ENCODE data around the gene GNG10. TPM values are rescaled to one million over a fixed set of nuclear protein-coding genes. Genes with fewer than 3 reads are reported as not detected.

Gene GNG10
- total and polyA plus RNA-seq, 2 of the 4 experiments (the other 2 are of a cell fraction), result 48.8 to 72.7 TPM

GRCh38 chr9:111627260-111627963, 34.0 kb upstream of the GNG10 start:
- in situ Hi-C loops (cut with MboI; ENCODE audit: low sequenced_read_pairs), result no loop called here
- no peak overlapping the region for H2AFZ ChIP-seq (replicated peaks; ENCODE audit: low read length, poor library complexity)
- intact Hi-C loops (cut with micrococcal nuclease), result loop anchor here (10.0 kb wide), 1 partner anchor 173 kb away; no protein-coding TSS in a partner anchor

More at GRCh38 chr9:111627260-111627963, 34.0 kb upstream of the GNG10 start:
- dilution Hi-C loops (cut with HindIII; ENCODE audit: low sequenced_read_pairs, unreplicated experiment), result no loop called here
- DNase-seq, result no peak
- Histone ChIP-seq H3K27me3 (ENCODE audit: control insufficient read depth, insufficient read depth, low read length) (no peaks in the 10 kb centered on the region), H3K27ac (ENCODE audit: insufficient read depth, low read length) (no peak overlapping the region), H3K4me1 (ENCODE audit: control insufficient read depth, insufficient read depth, low read length) (no peaks in the 10 kb centered on the region), H4K8ac (ENCODE audit: low read depth in 2 of 2, low read length in 2 of 2) (no peak overlapping the region), H2AK9ac (replicated peaks; ENCODE audit: low read depth, low read length, poor library complexity) (no peak overlapping the region), H3K79me1 (ENCODE audit: low read depth in 1 of 2, low read length in 2 of 2) (peaks cover 0 to 16% of the 10 kb centered on the region in 2 experiments; a peak in 3 of 4 replicates), H3K9me3 (ENCODE audit: control insufficient read depth, insufficient read depth, low read length) (no peaks in the 10 kb centered on the region), H3K56ac (ENCODE audit: extremely low read depth, insufficient read depth, low read length) (no peak overlapping the region), H3K4me2 (ENCODE audit: low read depth, low read length) (no peak overlapping the region), H4K5ac (ENCODE audit: low read depth, low read length) (no peak overlapping the region), H3K4ac (ENCODE audit: low read depth, low read length) (no peak overlapping the region), H3K9ac (ENCODE audit: low read depth, low read length) (no peak overlapping the region), H3K18ac (ENCODE audit: low read depth, low read length) (no peak overlapping the region), H4K20me1 (ENCODE audit: insufficient read depth, low read length) (peaks cover 7% of the 10 kb centered on the region; the same call in 1 of the 2 replicates), H2AK5ac (ENCODE audit: low read depth, low read length) (no peak overlapping the region), H2BK120ac (ENCODE audit: low read depth, low read length) (no peak overlapping the region), H2BK15ac (ENCODE audit: low read depth, low read length) (no peak overlapping the region), H2BK5ac (ENCODE audit: low read depth, low read length, poor library complexity, severe bottlenecking) (no peak overlapping the region), H2BK20ac (ENCODE audit: low read depth, low read length) (no peak overlapping the region), H4K91ac (ENCODE audit: insufficient read depth, low read depth, low read length) (no peak overlapping the region), H3K14ac (replicated peaks; ENCODE audit: low read depth, low read length) (no peak overlapping the region), H3K36me3 (ENCODE audit: control insufficient read depth, insufficient read depth, low read length) (no peaks in the 10 kb centered on the region), H3K4me3 (ENCODE audit: insufficient read depth, low read depth, low read length) (no peak overlapping the region), H3K9me1 (ENCODE audit: insufficient read depth, low read length) (no peaks in the 10 kb centered on the region), H3K23ac (ENCODE audit: low read depth, low read length) (no peak overlapping the region)
- TF ChIP-seq POLR2A (IDR thresholded peaks at IDR 0.05; ENCODE audit: low read depth, low read length) (no peak), FOS (IDR thresholded peaks at IDR 0.05; ENCODE audit: low read depth, low read length) (no peak), SMC3 (IDR thresholded peaks at IDR 0.05; ENCODE audit: low read depth, low read length) (no peak), MAFK (IDR thresholded peaks at IDR 0.05; ENCODE audit: low read depth, low read length) (no peak), ELK1 (IDR thresholded peaks at IDR 0.05; ENCODE audit: borderline replicate concordance, low read depth, low read length) (no peak), NFE2L2 (IDR thresholded peaks at IDR 0.05; ENCODE audit: low read depth, low read length) (no peak), CTCF (conservative IDR thresholded peaks at IDR 0.05; ENCODE audit: low read depth, low read length) (no peak), RCOR1 (IDR thresholded peaks at IDR 0.05; ENCODE audit: insufficient replicate concordance, low read length) (no peak), CEBPB (IDR thresholded peaks at IDR 0.05; ENCODE audit: low read depth, low read length) (no peak), BHLHE40 (IDR thresholded peaks at IDR 0.05; ENCODE audit: low read depth, low read length) (no peak), USF2 (IDR thresholded peaks at IDR 0.05; ENCODE audit: low read depth, low read length) (no peak), RFX5 (IDR thresholded peaks at IDR 0.05; ENCODE audit: low read depth, low read length) (no peak), MAZ (IDR thresholded peaks at IDR 0.05; ENCODE audit: borderline replicate concordance, low read depth, low read length) (no peak)
- ChIA-PET POLR2A (ENCODE audit: unreplicated experiment) (no interaction called here), CTCF (no interaction called here)
- ATAC-seq (ENCODE audit: low read depth), result no peak
- no CpG with 5 or more reads among the region's 7 CpGs for WGBS, 2 experiments (ENCODE audit: extremely low coverage in 2 of 2, insufficient read length in 1 of 2)
- no TSS peak for BruUV-seq (replicated peaks)

All from IMR-90 (cell line).